GM23338 (cell line): ENCODE measurements around the gene SLC25A34. TPM values are rescaled to one million over a fixed set of nuclear protein-coding genes. Genes with fewer than 3 reads are reported as not detected.

Experiments
- ATAC-seq: fragments of 200-7000 bp; cut with Tn5 transposase; 3 replicates; pipeline ENCODE4 v1.9.1; 2020
- DNase-seq: peaks from one replicate; pipeline ENCODE4 v3.0.0-alpha.2; 2015; ENCODE audit warnings: low spot score
- H2AFZ ChIP-seq: fragments of 200-600 bp; sonication (generic); 2 replicates; pipeline ENCODE4 v1.8.0; 2016; ENCODE audit warnings: antibody characterized with exemption, mild to moderate bottlenecking, moderate library complexity
- H3F3A ChIP-seq: fragments of 200-600 bp; sonication (generic); replicated peaks from 2 replicates; pipeline ENCODE4 v1.8.0; 2017; ENCODE audit warnings: antibody characterized with exemption, mixed run types, low read depth
- H3K27ac ChIP-seq: fragments of 200-600 bp; sonication (generic); 2 replicates; pipeline ENCODE4 v1.6.1; 2016; ENCODE audit warnings: low read depth
- H3K27me3 ChIP-seq: fragments of 200-600 bp; sonication (generic); 2 replicates; pipeline ENCODE4 v1.8.0; 2016; ENCODE audit warnings: mild to moderate bottlenecking, mixed run types, moderate library complexity; ENCODE audit not compliant: insufficient read depth
- H3K36me3 ChIP-seq: fragments of 200-600 bp; sonication (generic); 2 replicates; pipeline ENCODE4 v1.8.0; 2016; ENCODE audit warnings: mild to moderate bottlenecking; ENCODE audit not compliant: insufficient read depth
- H3K4me1 ChIP-seq: fragments of 200-600 bp; sonication (generic); 2 replicates; pipeline ENCODE4 v1.8.0; 2016; ENCODE audit warnings: mild to moderate bottlenecking, moderate library complexity; ENCODE audit not compliant: insufficient read depth
- H3K4me2 ChIP-seq: fragments of 200-600 bp; sonication (generic); 2 replicates; pipeline ENCODE4 v1.7.1; 2017; ENCODE audit warnings: mixed run types
- H3K4me3 ChIP-seq: fragments of 200-600 bp; sonication (generic); 2 replicates; pipeline ENCODE4 v1.6.1; 2016; ENCODE audit warnings: mixed run types
- H3K79me2 ChIP-seq: fragments of 200-600 bp; sonication (generic); replicated peaks from 2 replicates; pipeline ENCODE4 v1.8.0; 2017; ENCODE audit warnings: mild to moderate bottlenecking; ENCODE audit not compliant: insufficient read depth
- H3K9me2 ChIP-seq: fragments of 200-600 bp; sonication (generic); 2 replicates; pipeline ENCODE4 v1.8.0; 2017; ENCODE audit not compliant: insufficient read depth
- H4K20me1 ChIP-seq: fragments of 200-600 bp; sonication (generic); replicated peaks from 2 replicates; pipeline ENCODE4 v1.8.0; 2017; ENCODE audit warnings: mild to moderate bottlenecking; ENCODE audit not compliant: insufficient read depth
- H3K27ac Mint-ChIP-seq: 2 replicates; pipeline ENCODE4 v1.8.0; 2020; ENCODE audit warnings: inconsistent platforms, mild to moderate bottlenecking, moderate library complexity, mixed read lengths
- H3K27me3 Mint-ChIP-seq: 3 replicates; pipeline ENCODE4 v1.8.0; 2022; ENCODE audit warnings: low read depth, mild to moderate bottlenecking, moderate library complexity, mixed read lengths, inconsistent platforms; ENCODE audit not compliant: insufficient read depth, poor library complexity
- H3K36me3 Mint-ChIP-seq: 3 replicates; pipeline ENCODE4 v1.8.0; 2021; ENCODE audit warnings: low read depth, mild to moderate bottlenecking, inconsistent platforms, moderate library complexity, mixed read lengths
- H3K4me1 Mint-ChIP-seq: 3 replicates; pipeline ENCODE4 v1.8.0; 2020; ENCODE audit warnings: mild to moderate bottlenecking, inconsistent platforms, mixed read lengths
- H3K4me3 Mint-ChIP-seq: 3 replicates; pipeline ENCODE4 v1.8.0; 2021; ENCODE audit warnings: moderate library complexity, mild to moderate bottlenecking, inconsistent platforms, mixed read lengths
- H3K9me3 Mint-ChIP-seq: 3 replicates; pipeline ENCODE4 v1.8.0; 2020; ENCODE audit warnings: moderate library complexity, mild to moderate bottlenecking, inconsistent platforms, mixed read lengths
- CREB1 ChIP-seq: fragments of 250-450 bp; sonication (Bioruptor Pico); IDR thresholded peaks from 2 replicates; pipeline ENCODE4 v1.5.0; 2020; ENCODE audit warnings: low read depth, mild to moderate bottlenecking, moderate library complexity
- EZH2 ChIP-seq: fragments of 200-600 bp; sonication (generic); IDR thresholded peaks from one replicate; pipeline ENCODE4 v1.8.0; 2017; ENCODE audit warnings: antibody characterized with exemption, mild to moderate bottlenecking, low read depth; ENCODE audit not compliant: unreplicated experiment
- EZH2phosphoT487 ChIP-seq: fragments of 200-600 bp; sonication (generic); IDR thresholded peaks from one replicate; pipeline ENCODE4 v1.8.1; 2018; ENCODE audit warnings: antibody characterized with exemption; ENCODE audit not compliant: unreplicated experiment
- JUNB ChIP-seq: IDR thresholded peaks from one replicate; pipeline ENCODE4 v1.6.1; 2016; ENCODE audit warnings: antibody characterized with exemption; ENCODE audit not compliant: unreplicated experiment
- NANOG ChIP-seq: IDR thresholded peaks from 2 replicates; pipeline ENCODE4 v1.6.1; 2016; ENCODE audit warnings: antibody characterized with exemption, borderline replicate concordance
- POLR2AphosphoS5 ChIP-seq: IDR thresholded peaks from 2 replicates; pipeline ENCODE4 v1.6.1; 2016; ENCODE audit warnings: antibody characterized with exemption, low read depth
- STAT1 ChIP-seq: IDR thresholded peaks from one replicate; pipeline ENCODE4 v1.6.1; 2016; ENCODE audit warnings: antibody characterized with exemption; ENCODE audit not compliant: unreplicated experiment
- ZNF331 ChIP-seq: fragments of 250-450 bp; sonication (Bioruptor Pico); IDR thresholded peaks from 2 replicates; pipeline ENCODE4 v1.5.0; 2020; ENCODE audit warnings: low read depth, mild to moderate bottlenecking, moderate library complexity
- polyA plus RNA-seq: library from polyadenylated mRNA; unstranded; fragments of >200 nt; fragmentation: Nextera tagmentation; extraction: Ambion mirVana; gene quantifications from 2 replicates; pipeline ENCODE4 v1.2.1, GENCODE V29; 2016
- total RNA-seq: library from RNA; depleted of rRNA; stranded (reverse); fragments of >200 nt; shearing (Covaris generic); gene quantifications from 2 replicates; pipeline ENCODE4 v1.2.3, GENCODE V29; 2014
- TF ChIP-seq, protein P1 (sequence below), 2 experiments: fragments of 200-600 bp in 1 of 2; sonication (generic) in 1 of 2; conservative IDR thresholded peaks; 2 replicates each; pipeline versions ENCODE4 v1.5.1 to v1.6.1; 2016 to 2017; ENCODE audit warnings: antibody characterized with exemption in 2 of 2, low read depth in 2 of 2, mild to moderate bottlenecking in 2 of 2, moderate library complexity in 1 of 2
- TF ChIP-seq, protein P2 (sequence below): IDR thresholded peaks from 2 replicates; pipeline ENCODE4 v1.6.1; 2016; ENCODE audit warnings: antibody characterized with exemption
- TF ChIP-seq, protein P3 (sequence below): IDR thresholded peaks from one replicate; pipeline ENCODE4 v1.6.1; 2018; ENCODE audit warnings: antibody characterized with exemption; ENCODE audit not compliant: unreplicated experiment

SLC25A34 gene
- total and polyA plus RNA-seq, 2 experiments from 2014 or later, result 0.11 to 3.5 TPM

GRCh38 chr1:15755021-15755645 lies 19.1 kb downstream of the SLC25A34 start:
- H3K79me2 ChIP-seq, result peaks cover 12% of the 10 kb centered on the region
- no peaks in the 10 kb centered on the region for H4K20me1 ChIP-seq
- H3F3A ChIP-seq, result peaks cover 30% of the 10 kb centered on the region
- no peaks in the 10 kb centered on the region for H3K36me3 ChIP-seq
- no peaks in the 10 kb centered on the region for H3K27me3 ChIP-seq
- no peak overlapping the region for H3K4me3 ChIP-seq
- TF ChIP-seq EZH2phosphoT487, result no peak
- no peak for TF ChIP-seq ZNF331
- TF ChIP-seq, protein P1, sequence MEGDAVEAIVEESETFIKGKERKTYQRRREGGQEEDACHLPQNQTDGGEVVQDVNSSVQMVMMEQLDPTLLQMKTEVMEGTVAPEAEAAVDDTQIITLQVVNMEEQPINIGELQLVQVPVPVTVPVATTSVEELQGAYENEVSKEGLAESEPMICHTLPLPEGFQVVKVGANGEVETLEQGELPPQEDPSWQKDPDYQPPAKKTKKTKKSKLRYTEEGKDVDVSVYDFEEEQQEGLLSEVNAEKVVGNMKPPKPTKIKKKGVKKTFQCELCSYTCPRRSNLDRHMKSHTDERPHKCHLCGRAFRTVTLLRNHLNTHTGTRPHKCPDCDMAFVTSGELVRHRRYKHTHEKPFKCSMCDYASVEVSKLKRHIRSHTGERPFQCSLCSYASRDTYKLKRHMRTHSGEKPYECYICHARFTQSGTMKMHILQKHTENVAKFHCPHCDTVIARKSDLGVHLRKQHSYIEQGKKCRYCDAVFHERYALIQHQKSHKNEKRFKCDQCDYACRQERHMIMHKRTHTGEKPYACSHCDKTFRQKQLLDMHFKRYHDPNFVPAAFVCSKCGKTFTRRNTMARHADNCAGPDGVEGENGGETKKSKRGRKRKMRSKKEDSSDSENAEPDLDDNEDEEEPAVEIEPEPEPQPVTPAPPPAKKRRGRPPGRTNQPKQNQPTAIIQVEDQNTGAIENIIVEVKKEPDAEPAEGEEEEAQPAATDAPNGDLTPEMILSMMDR (conservative IDR thresholded peaks at IDR 0.05; ENCODE audit: low read depth in 2 of 2), result no peak
- no peak for TF ChIP-seq NANOG
- TF ChIP-seq POLR2AphosphoS5, result no peak
- TF ChIP-seq EZH2, result no peak
- TF ChIP-seq, protein P2, sequence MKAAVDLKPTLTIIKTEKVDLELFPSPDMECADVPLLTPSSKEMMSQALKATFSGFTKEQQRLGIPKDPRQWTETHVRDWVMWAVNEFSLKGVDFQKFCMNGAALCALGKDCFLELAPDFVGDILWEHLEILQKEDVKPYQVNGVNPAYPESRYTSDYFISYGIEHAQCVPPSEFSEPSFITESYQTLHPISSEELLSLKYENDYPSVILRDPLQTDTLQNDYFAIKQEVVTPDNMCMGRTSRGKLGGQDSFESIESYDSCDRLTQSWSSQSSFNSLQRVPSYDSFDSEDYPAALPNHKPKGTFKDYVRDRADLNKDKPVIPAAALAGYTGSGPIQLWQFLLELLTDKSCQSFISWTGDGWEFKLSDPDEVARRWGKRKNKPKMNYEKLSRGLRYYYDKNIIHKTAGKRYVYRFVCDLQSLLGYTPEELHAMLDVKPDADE, result no peak
- no peak for TF ChIP-seq CREB1
- H3K36me3 Mint-ChIP-seq, result peaks cover 3% of the 10 kb centered on the region; the same call in 2 of the 3 replicates
- peaks cover 31% of the 10 kb centered on the region for H3K4me1 Mint-ChIP-seq
- H3K27ac ChIP-seq, result no peak overlapping the region
- peaks cover 28% of the 10 kb centered on the region for H3K27me3 Mint-ChIP-seq
- H2AFZ ChIP-seq, result no peak overlapping the region
- H3K4me1 ChIP-seq, result peaks cover 30% of the 10 kb centered on the region
- no peak overlapping the region; the same call in 2 of the 3 replicates for H3K4me3 Mint-ChIP-seq
- ATAC-seq, result no peak
- peak overlapping the region; percentile 57; the same call in 1 of the 2 replicates for H3K4me2 ChIP-seq
- no peak overlapping the region for H3K27ac Mint-ChIP-seq
- no peak for DNase-seq
- H3K9me2 ChIP-seq, result no peaks in the 10 kb centered on the region
- H3K9me3 Mint-ChIP-seq, result no peaks in the 10 kb centered on the region

- no peak overlapping the region for H3K27ac ChIP-seq
- H3K4me3 Mint-ChIP-seq, result peak overlapping the region; percentile 30; the same call in 1 of the 3 replicates
- H3F3A ChIP-seq, result peaks cover 30% of the 10 kb centered on the region
- H3K4me1 ChIP-seq, result peaks cover 35% of the 10 kb centered on the region
- H3K4me2 ChIP-seq, result peak overlapping the region; percentile 57; the same call in 1 of the 2 replicates
- H3K27ac Mint-ChIP-seq, result no peak overlapping the region
- H3K4me1 Mint-ChIP-seq, result peaks cover 33% of the 10 kb centered on the region
- peaks cover 28% of the 10 kb centered on the region for H3K27me3 Mint-ChIP-seq
- no peaks in the 10 kb centered on the region for H3K27me3 ChIP-seq
- DNase-seq (no peak), ATAC-seq (no peak)
- no peak overlapping the region for H3K4me3 ChIP-seq
- H3K36me3 ChIP-seq, result no peaks in the 10 kb centered on the region
- H3K79me2 ChIP-seq, result peaks cover 17% of the 10 kb centered on the region
- no peaks in the 10 kb centered on the region for H4K20me1 ChIP-seq
- no peaks in the 10 kb centered on the region for H3K9me3 Mint-ChIP-seq
- H3K9me2 ChIP-seq, result no peaks in the 10 kb centered on the region
- no peak overlapping the region for H2AFZ ChIP-seq
- H3K36me3 Mint-ChIP-seq, result peaks cover 5% of the 10 kb centered on the region; the same call in 2 of the 3 replicates
- TF ChIP-seq, protein P3, sequence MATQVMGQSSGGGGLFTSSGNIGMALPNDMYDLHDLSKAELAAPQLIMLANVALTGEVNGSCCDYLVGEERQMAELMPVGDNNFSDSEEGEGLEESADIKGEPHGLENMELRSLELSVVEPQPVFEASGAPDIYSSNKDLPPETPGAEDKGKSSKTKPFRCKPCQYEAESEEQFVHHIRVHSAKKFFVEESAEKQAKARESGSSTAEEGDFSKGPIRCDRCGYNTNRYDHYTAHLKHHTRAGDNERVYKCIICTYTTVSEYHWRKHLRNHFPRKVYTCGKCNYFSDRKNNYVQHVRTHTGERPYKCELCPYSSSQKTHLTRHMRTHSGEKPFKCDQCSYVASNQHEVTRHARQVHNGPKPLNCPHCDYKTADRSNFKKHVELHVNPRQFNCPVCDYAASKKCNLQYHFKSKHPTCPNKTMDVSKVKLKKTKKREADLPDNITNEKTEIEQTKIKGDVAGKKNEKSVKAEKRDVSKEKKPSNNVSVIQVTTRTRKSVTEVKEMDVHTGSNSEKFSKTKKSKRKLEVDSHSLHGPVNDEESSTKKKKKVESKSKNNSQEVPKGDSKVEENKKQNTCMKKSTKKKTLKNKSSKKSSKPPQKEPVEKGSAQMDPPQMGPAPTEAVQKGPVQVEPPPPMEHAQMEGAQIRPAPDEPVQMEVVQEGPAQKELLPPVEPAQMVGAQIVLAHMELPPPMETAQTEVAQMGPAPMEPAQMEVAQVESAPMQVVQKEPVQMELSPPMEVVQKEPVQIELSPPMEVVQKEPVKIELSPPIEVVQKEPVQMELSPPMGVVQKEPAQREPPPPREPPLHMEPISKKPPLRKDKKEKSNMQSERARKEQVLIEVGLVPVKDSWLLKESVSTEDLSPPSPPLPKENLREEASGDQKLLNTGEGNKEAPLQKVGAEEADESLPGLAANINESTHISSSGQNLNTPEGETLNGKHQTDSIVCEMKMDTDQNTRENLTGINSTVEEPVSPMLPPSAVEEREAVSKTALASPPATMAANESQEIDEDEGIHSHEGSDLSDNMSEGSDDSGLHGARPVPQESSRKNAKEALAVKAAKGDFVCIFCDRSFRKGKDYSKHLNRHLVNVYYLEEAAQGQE, result no peak
- TF ChIP-seq ZNF331, result no peak
- no peak for TF ChIP-seq EZH2
- no peak for TF ChIP-seq STAT1
- TF ChIP-seq JUNB, result no peak
- no peak for TF ChIP-seq POLR2AphosphoS5
Measured at GRCh38 chr1:15755646-15756040, 19.6 kb downstream of the SLC25A34 start.
